ENCODE data around the gene BARHL1. TPM values are rescaled to one million over a fixed set of nuclear protein-coding genes. Genes with fewer than 3 reads are reported as not detected.

BARHL1 gene
- total RNA-seq, 1 experiment from 2014 or later, result not detected

DNA sequence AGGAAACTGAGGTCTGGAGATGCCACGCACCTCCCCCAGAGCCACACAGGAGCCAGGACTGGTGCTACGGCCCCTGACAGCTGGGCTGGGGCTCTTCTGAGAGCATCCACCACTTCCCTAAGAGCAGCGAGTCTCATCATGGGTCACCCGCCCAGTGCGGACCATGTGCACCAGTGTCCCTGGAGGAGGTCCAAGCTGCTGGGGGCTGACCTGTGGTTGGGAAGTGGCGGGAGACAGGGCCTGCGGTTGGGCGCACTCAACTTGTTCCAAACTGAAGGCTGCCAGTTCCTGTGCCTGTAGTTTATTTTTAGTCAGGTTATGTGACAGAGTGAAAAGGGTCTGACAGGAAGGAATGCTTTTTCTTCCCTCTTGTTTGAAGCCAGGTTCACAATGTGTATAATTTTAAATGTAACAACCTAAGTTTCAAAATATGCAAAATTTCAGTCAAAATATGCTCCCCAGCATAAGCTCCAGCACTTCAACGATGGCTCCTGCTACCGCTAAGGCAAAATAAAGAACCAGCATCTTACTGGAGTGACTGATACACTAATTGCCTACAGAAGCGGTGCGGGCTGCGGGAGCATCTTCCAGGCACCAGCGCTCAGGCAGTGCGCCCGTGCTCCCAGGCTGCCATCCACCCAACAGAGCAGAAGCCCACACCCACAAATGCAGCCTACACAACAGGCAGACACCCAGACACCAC lies 14.8 kb downstream of the BARHL1 start (continued):
- TF ChIP-seq, protein P1, sequence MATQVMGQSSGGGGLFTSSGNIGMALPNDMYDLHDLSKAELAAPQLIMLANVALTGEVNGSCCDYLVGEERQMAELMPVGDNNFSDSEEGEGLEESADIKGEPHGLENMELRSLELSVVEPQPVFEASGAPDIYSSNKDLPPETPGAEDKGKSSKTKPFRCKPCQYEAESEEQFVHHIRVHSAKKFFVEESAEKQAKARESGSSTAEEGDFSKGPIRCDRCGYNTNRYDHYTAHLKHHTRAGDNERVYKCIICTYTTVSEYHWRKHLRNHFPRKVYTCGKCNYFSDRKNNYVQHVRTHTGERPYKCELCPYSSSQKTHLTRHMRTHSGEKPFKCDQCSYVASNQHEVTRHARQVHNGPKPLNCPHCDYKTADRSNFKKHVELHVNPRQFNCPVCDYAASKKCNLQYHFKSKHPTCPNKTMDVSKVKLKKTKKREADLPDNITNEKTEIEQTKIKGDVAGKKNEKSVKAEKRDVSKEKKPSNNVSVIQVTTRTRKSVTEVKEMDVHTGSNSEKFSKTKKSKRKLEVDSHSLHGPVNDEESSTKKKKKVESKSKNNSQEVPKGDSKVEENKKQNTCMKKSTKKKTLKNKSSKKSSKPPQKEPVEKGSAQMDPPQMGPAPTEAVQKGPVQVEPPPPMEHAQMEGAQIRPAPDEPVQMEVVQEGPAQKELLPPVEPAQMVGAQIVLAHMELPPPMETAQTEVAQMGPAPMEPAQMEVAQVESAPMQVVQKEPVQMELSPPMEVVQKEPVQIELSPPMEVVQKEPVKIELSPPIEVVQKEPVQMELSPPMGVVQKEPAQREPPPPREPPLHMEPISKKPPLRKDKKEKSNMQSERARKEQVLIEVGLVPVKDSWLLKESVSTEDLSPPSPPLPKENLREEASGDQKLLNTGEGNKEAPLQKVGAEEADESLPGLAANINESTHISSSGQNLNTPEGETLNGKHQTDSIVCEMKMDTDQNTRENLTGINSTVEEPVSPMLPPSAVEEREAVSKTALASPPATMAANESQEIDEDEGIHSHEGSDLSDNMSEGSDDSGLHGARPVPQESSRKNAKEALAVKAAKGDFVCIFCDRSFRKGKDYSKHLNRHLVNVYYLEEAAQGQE (IDR thresholded peaks at IDR 0.05; ENCODE audit: low read depth), result no peak
- no peak for TF ChIP-seq YY1 (IDR thresholded peaks at IDR 0.05; ENCODE audit: extremely low read depth, insufficient replicate concordance, low read depth, low read length)
- TF ChIP-seq SP1 (IDR thresholded peaks at IDR 0.05; ENCODE audit: low read depth), result no peak

DNA sequence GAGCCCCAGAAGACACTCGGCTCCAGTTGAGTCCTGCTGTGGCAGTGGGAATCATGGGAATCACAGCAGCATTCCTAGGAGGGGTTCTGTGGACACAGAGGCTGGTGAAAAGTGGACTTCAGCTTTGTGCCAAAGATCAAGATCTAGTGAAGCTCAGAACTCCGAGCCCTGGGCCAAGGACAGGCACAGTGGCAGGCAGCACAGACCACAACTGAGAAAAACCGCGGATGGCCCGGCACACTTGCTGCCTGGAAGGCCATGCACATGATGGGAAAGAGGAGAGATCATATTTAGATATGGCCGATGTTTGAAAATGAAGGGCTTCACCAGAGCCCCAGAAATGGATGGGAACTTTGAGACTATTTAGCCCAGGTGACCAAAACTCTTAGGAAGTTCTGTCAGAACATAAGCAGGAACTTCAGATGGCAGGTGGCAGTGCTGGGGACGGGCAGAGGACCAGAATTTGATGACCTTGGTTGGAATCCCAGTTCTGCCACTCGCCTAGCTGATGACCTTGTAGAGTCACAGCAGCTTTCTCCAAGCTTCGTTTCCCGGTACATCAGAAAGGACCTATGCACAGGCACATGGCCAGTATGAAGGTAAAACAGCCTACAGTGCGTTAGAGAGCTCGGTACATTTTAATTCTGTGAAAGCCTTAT lies 18.0 kb downstream of the BARHL1 start:
- H3K4me1 ChIP-seq (ENCODE audit: control insufficient read depth in 1 of 2, insufficient read depth in 2 of 2, low read length in 2 of 2), result no peaks in the 10 kb centered on the region
- ATAC-seq, result no peak
- H3K4me2 ChIP-seq (ENCODE audit: low read length), result no peak overlapping the region
- peaks cover 1 to 15% of the 10 kb centered on the region in 2 experiments; a peak in 3 of 4 replicates for H3K36me3 ChIP-seq (ENCODE audit: control insufficient read depth in 1 of 2, insufficient read depth in 2 of 2, low read length in 2 of 2)
- no peak for DNase-seq (ENCODE audit: low read depth, low spot score)
- H3K27me3 ChIP-seq (ENCODE audit: insufficient read depth, low read length), result no peaks in the 10 kb centered on the region
- intact Hi-C loops (cut with micrococcal nuclease), result no loop called here
- H3K9me2 ChIP-seq (ENCODE audit: insufficient read depth), result no peaks in the 10 kb centered on the region
- no peaks in the 10 kb centered on the region for H3K9me3 ChIP-seq (ENCODE audit: control insufficient read depth in 1 of 2, insufficient read depth in 1 of 2, low read depth in 1 of 2, low read length in 2 of 2)
- no peak overlapping the region for H3K27ac ChIP-seq (ENCODE audit: low read depth, low read length)
- POLR2A ChIA-PET, result no interaction called here
- H2AFZ ChIP-seq (ENCODE audit: low read depth, low read length, poor library complexity, severe bottlenecking), result no peak overlapping the region
- H4K20me1 ChIP-seq (ENCODE audit: insufficient read depth), result no peaks in the 10 kb centered on the region
- RAD21 ChIA-PET (ENCODE audit: low non-redundant PET in 1 of 2, low total read pairs in 2 of 2, uncharacterized antibody in 2 of 2, unreplicated experiment in 2 of 2), result no interaction called here
- no peak overlapping the region for H3K9ac ChIP-seq (ENCODE audit: low read length)
- BruUV-seq (replicated peaks), result no TSS peak
- CTCF ChIA-PET, result no interaction called here
- no peaks in the 10 kb centered on the region for H3K79me2 ChIP-seq (ENCODE audit: insufficient read depth, low read length)
- no peak overlapping the region for H3K4me3 ChIP-seq (replicated peaks in 1 of 2; ENCODE audit: low read depth in 1 of 2, low read length in 2 of 2)
- TF ChIP-seq SRF (IDR thresholded peaks at IDR 0.05; ENCODE audit: low read depth), result no peak
- no peak for TF ChIP-seq TCF7L2 (IDR thresholded peaks at IDR 0.05; ENCODE audit: borderline replicate concordance, extremely low read depth, insufficient read depth, insufficient read length)
- no peak for TF ChIP-seq SIN3A (IDR thresholded peaks at IDR 0.05; ENCODE audit: low read depth)
- TF ChIP-seq POLR2A (IDR thresholded peaks at IDR 0.05; ENCODE audit: borderline replicate concordance, extremely low read depth, insufficient read depth, insufficient read length), result no peak
- TF ChIP-seq, protein P1 (IDR thresholded peaks at IDR 0.05; ENCODE audit: low read depth), result no peak
- no peak for TF ChIP-seq YY1 (IDR thresholded peaks at IDR 0.05; ENCODE audit: extremely low read depth, insufficient replicate concordance, low read depth, low read length)
- no peak for TF ChIP-seq ZFX (IDR thresholded peaks at IDR 0.05)
- no peak for TF ChIP-seq JUND (IDR thresholded peaks at IDR 0.05)
- TF ChIP-seq, protein P2, sequence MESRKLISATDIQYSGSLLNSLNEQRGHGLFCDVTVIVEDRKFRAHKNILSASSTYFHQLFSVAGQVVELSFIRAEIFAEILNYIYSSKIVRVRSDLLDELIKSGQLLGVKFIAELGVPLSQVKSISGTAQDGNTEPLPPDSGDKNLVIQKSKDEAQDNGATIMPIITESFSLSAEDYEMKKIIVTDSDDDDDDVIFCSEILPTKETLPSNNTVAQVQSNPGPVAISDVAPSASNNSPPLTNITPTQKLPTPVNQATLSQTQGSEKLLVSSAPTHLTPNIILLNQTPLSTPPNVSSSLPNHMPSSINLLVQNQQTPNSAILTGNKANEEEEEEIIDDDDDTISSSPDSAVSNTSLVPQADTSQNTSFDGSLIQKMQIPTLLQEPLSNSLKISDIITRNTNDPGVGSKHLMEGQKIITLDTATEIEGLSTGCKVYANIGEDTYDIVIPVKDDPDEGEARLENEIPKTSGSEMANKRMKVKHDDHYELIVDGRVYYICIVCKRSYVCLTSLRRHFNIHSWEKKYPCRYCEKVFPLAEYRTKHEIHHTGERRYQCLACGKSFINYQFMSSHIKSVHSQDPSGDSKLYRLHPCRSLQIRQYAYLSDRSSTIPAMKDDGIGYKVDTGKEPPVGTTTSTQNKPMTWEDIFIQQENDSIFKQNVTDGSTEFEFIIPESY (IDR thresholded peaks at IDR 0.05; ENCODE audit: extremely low read depth, insufficient replicate concordance, low read length), result no peak
- no peak for TF ChIP-seq ELF1 (IDR thresholded peaks at IDR 0.05; ENCODE audit: borderline replicate concordance, low read depth)
- no peak for TF ChIP-seq CBX3 (IDR thresholded peaks at IDR 0.05; ENCODE audit: low read depth)
- no peak for TF ChIP-seq FOSL1 (IDR thresholded peaks at IDR 0.05; ENCODE audit: low read depth)
- TF ChIP-seq, protein P3, sequence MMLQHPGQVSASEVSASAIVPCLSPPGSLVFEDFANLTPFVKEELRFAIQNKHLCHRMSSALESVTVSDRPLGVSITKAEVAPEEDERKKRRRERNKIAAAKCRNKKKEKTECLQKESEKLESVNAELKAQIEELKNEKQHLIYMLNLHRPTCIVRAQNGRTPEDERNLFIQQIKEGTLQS (IDR thresholded peaks at IDR 0.05), result no peak

All from HCT116 (cell line).